ENCODE measurements around the gene NSUN7.

- TF ChIP-seq CTCF (IDR thresholded peaks at IDR 0.05) = no peak
- no peak for TF ChIP-seq POLR2A (IDR thresholded peaks at IDR 0.05)
These were observed 2.4 kb upstream of the NSUN7 start for GRCh38 chr4:40747207-40747835.
